Upper lobe of left lung (tissue), 4 donors: Measurements from ENCODE around the gene ASCL2.
"Not testable (repeated sequence)": the region's sequence is repeated elsewhere in the genome, so short reads cannot be mapped to it uniquely, and the experiment has no call there.

Experiments used
- CTCF ChIP-seq, 6 experiments: fragments of 450-650 bp in 4 of 6; fragments of 200-600 bp in 2 of 6; sonication (generic) in 2 of 6; IDR thresholded peaks; one replicate each; pipeline ENCODE4 v1.5.1; 2016 to 2019; ENCODE audit warnings: antibody characterized with exemption in 6 of 6
- EP300 ChIP-seq, 4 donors: sonication (generic); formaldehyde crosslinking; IDR thresholded peaks; one replicate each; pipeline ENCODE4 v1.5.1; 2017; ENCODE audit warnings: antibody characterized with exemption in 4 of 4, control low read depth in 2 of 4
- POLR2A ChIP-seq, 4 donors: fragments of 450-650 bp; IDR thresholded peaks; one replicate each; pipeline ENCODE4 v1.5.1; 2016 to 2017; ENCODE audit warnings: antibody characterized with exemption in 4 of 4, mild to moderate bottlenecking in 2 of 4
- POLR2AphosphoS5 ChIP-seq, 2 donors: sonication (generic); formaldehyde crosslinking; IDR thresholded peaks; one replicate each; pipeline ENCODE4 v1.5.1; 2017; ENCODE audit warnings: antibody characterized with exemption in 2 of 2

- not testable (repeated sequence) for TF ChIP-seq CTCF, POLR2A, POLR2AphosphoS5, EP300 (IDR thresholded peaks at IDR 0.05)
Measured at GRCh38 chr11:2286350-2286749, 16.0 kb upstream of the ASCL2 start.
